GM19467 (cell line): Measurements from ENCODE around the gene METAP1D.
"Not testable (repeated sequence)": the region's sequence is repeated elsewhere in the genome, so short reads cannot be mapped to it uniquely, and the experiment has no call there.

ENCODE experiments used
- ATAC-seq: cut with Tn5 transposase; IDR thresholded peaks from one replicate; pipeline ENCODE4 v1.9.1; 2021; ENCODE audit warnings: mild to moderate bottlenecking, moderate library complexity; ENCODE audit not compliant: unreplicated experiment

Gene METAP1D

DNA sequence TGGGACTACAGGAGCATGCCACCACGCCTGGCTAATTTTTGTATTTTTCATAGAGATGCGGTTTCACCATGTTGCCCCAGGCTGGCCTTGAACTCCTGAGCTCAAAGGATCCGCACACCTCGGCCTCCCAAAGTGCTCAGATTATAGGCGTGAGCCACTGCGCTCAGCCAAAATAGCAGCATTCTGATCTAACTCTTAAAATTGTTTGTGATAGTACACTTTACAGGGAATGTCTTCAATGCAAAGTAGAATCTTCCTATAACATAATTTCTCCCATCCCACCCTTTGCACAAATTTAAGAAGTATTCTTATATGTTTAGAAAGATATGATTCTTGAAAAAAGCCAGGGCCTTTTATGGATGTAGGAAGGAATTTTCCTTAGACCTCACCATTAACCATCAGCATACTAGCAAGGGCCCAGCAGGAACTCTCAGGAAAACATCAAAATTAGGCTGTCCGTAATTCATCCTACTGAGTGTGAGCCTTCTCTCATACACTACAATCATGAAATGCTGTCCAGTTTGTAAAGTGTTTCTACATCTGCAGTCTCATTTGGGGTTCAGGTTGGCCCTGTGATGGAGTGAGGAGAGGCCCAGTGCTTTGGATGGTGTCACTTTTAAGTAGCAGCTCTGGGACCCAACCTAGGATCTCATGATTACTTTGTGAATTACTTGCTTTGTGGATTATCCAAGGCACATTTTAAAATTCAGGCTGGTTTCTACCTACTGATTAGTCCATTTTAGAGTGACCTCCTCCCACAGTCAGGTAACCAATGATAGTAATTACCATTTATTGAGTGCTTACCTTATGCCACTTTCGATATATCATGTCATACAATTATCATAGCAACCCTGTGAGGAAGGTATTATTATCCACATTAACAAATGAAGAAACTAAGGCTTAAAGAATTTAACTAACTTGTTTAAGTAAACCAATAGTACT is 48.1 kb downstream of the METAP1D start:
- ATAC-seq: no peak

DNA sequence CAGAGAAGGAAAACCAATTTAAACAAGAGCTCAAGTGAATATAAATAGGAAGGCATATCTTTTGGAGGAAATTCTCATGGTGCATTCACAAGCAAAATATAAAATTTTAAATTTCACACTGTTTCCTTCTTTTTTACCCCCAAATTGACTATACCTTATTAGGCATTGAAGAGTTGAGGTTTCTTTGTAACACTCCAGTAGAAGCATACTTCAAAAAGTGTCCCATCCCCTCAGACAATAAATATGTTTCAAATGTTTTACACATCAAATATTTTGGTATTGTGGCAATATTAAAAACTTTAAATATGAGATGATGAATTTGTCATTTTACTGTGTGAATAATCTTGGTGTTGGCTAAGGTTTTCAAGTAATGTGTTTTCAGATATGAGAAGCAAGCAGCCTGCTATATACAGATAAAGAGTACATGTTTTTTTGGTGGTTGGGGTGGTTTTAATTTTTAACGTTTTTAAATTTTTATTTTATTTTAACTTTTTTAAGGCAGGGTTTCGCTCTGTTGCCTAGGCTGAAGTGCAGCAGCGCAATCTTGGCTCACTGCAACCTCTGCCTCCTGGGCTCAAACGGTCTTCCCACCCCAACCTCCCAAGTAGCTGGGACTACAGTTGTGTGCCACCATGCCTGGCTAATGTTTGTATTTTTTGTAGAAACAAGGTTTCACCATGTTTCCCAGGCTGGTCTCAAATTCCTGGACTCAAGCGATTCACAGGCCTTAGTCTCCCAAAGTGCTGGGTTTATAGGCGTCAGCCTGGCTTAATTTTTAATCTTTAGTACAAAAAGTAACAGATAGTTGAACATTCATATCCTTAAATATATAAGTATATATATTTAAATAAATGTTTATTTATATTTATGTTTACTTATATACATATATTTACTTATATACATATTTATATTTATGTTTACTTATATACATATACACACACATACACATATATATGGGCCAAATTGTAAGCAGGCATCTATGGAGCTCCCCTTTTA is 49.1 kb downstream of the METAP1D start:
- no peak for ATAC-seq

DNA sequence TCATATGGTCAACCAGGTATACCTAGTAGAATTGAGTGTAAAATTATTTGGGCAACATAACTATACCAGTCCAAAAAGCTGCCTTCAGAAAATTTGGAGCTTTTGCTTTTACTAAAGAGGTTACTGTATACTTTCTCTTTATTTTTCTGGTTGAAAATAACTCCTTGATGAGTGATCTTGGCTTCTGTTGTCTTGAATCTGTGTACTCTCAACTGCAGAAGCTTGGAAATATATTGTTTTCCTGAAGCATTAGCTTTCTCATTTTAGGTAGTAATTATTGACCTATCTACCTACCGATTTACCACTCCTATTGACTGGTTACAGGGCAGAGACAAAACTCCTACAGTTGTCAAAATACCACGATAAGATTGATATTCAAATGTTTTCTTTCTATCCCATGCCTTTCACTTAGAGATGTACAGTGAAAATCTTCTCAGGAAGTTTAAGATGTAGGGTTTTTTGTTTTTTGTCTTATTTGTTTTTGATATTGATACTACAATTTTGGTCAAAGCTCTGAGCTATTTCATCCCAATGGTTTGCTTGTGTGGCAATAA is 49.9 kb downstream of the METAP1D start:
- no peak for ATAC-seq

- ATAC-seq: no peak
Observed at GRCh38 chr2:172050479-172051125, 50.8 kb downstream of the METAP1D start.

- ATAC-seq: no peak
Observed at GRCh38 chr2:172052000-172052983, 52.5 kb downstream of the METAP1D start.

GRCh38 chr2:172053486-172053885 is 53.7 kb downstream of the METAP1D start:
- no peak for ATAC-seq

- no peak for ATAC-seq
Observed at GRCh38 chr2:172056293-172056692, 56.5 kb downstream of the METAP1D start.

GRCh38 chr2:172058660-172059059 is 58.9 kb downstream of the METAP1D start:
- no peak for ATAC-seq

GRCh38 chr2:172060118-172060517 is 60.4 kb downstream of the METAP1D start:
- ATAC-seq: not testable (repeated sequence)

GRCh38 chr2:172062402-172063004 is 62.8 kb downstream of the METAP1D start:
- no peak for ATAC-seq

- no peak for ATAC-seq
Observed at GRCh38 chr2:172063446-172063845, 63.7 kb downstream of the METAP1D start.

DNA sequence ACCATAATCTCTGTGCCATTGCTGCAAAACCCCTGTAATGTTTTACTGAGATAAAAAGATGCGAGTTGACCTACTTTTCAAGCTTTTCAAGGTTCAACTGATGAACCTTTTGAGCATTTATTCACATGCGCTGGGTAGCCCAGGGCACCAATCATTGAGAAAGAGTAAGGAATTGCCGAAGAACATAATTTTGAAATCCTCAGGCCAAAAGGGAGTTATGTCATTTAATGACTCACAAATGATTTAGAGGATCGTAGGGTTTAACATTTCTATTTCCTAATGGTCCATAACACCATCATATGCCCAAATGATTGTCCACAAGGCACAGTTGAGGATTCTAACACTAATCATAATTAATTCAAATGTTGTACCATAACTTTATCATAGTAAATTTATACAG is 65.4 kb downstream of the METAP1D start:
- no peak for ATAC-seq

GRCh38 chr2:172066394-172066886 is 66.7 kb downstream of the METAP1D start:
- ATAC-seq: no peak

DNA sequence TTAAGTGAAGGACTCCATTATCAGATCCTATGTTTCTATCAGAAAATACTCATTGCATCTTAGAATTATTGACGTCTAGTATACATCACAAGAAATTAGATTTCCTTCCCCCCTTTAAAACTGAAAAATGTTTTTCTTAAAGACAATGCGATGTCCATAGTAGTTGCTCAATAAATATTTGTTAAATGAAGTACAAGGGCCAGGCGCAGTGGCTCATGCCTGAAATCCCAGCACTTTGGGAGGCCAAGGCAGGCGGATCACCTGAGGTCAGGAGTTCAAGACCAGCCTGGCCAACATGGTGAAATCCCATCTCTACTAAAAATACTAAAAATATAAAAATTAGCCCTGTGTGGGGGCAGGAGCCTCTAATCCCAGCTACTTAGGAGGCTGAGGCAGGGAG is 68.2 kb downstream of the METAP1D start:
- not testable (repeated sequence) for ATAC-seq

- no peak for ATAC-seq
Observed at GRCh38 chr2:172070936-172071335, 71.2 kb downstream of the METAP1D start.

DNA sequence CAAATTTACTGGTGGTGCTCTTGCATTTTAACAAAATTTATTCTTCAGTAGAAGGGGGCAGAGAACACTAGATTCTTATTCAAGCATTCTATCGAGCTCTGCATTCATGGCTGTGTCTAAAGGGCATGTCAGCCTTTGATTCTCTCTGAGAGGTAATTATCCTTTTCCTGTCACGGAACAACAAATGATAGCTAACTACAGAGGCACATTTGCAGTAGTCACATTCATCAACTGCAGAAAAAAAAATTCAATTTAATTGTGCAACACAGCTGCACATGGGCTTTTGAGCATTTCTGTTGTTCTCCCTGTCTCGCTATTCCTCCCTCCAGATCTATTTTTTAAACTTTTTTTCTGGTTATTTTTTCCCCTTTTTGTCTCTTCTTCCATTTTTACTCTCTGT is 72.5 kb downstream of the METAP1D start:
- ATAC-seq: no peak

DNA sequence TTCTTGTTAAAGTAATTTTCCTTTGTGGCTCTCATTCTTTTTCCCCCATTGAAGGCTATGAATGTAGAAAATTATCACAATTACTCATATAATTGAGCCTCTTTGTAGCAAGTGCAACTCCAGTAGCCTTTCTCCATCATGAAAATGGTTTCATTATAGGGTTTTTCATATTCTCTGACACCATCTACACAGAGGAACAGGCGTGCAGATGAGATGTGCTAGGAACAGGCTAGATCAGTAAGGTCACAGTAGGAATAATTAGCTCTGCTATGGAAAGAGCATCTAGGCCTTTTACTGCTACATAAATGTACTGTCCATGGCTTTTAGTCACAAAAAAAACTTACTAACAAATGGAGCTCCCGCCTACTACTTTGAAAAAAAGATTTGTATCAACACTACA is 73.0 kb downstream of the METAP1D start:
- no peak for ATAC-seq

DNA sequence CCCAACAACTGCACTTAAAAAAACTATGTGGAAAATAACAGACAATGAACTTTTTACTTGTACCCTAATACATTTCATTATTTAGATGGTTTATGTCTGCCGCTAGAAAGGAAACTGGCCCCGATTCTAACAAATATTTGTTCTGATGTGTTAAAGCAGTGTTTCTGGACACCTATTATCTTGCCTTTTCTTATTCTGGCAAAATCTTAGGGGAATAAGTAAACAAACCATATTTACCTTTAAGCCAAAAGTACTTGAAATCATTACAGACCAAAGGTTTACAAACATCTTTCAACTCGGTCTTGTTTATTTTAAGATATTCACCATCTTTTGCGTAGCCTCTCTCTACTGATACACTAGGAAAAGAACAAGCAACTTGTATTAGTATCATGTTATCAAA is 73.8 kb downstream of the METAP1D start:
- no peak for ATAC-seq

DNA sequence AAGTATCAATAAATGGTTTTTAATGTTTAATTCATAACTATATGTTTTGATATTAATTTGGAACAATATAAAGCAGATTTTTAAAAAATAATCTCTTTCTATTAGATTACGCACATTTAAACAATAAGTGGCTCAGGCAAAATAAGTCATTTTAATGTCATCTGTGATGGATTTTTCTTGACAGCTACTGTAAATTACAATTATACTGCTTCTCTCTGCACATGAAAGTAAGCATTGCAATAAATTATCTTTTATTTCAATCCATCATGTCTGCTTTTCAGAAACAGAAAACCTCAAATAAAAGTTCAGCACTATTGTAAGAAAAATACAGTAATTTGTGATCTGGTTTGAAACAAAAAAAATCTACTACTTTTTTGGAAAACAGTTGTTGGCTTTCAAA is 74.5 kb downstream of the METAP1D start:
- ATAC-seq: no peak
